Astrocyte of the spinal cord (primary cell): ENCODE results near the gene CCL18.
"Not testable (repeated sequence)": the region's sequence is repeated elsewhere in the genome, so short reads cannot be mapped to it uniquely, and the experiment has no call there.

Source experiments
- DNase-seq: peaks from one replicate; pipeline ENCODE4 v3.0.0; 2011; ENCODE audit warnings: low read depth, low spot score
- H3K4me3 ChIP-seq: 2 replicates; pipeline ENCODE4 v1.5.1; 2011; ENCODE audit warnings: low read depth, mild to moderate bottlenecking, low read length, moderate library complexity
- CTCF ChIP-seq: IDR thresholded peaks from 2 replicates; pipeline ENCODE4 v1.5.1; 2012; ENCODE audit warnings: low read depth, mild to moderate bottlenecking, low read length, inconsistent platforms
- in situ Hi-C: cut with HindIII; loops from 2 replicates; pipeline ENCODE4 v1.10.0; 2017; ENCODE audit warnings: low sequenced_read_pairs

CCL18 gene

GRCh38 chr17:36068524-36068923, 4.5 kb downstream of the CCL18 start:
- H3K4me3 ChIP-seq = no peak overlapping the region
- no peak for DNase-seq
- TF ChIP-seq CTCF = no peak
- in situ Hi-C loops = no loop called here

- no peak for TF ChIP-seq CTCF
- no peak for DNase-seq
- H3K4me3 ChIP-seq = no peak overlapping the region
- in situ Hi-C loops = no loop called here
Measured at GRCh38 chr17:36069136-36069535, 5.1 kb downstream of the CCL18 start.

- DNase-seq = no peak
- H3K4me3 ChIP-seq = no peak overlapping the region
- in situ Hi-C loops = no loop called here
- TF ChIP-seq CTCF = no peak
Measured at GRCh38 chr17:36070427-36070826, 6.4 kb downstream of the CCL18 start.

- no peak for DNase-seq
- no peak overlapping the region for H3K4me3 ChIP-seq
- in situ Hi-C loops = no loop called here
- no peak for TF ChIP-seq CTCF
Measured at GRCh38 chr17:36071751-36072150, 7.7 kb downstream of the CCL18 start.

GRCh38 chr17:36072431-36073121, 8.5 kb downstream of the CCL18 start:
- no peak for DNase-seq
- in situ Hi-C loops = no loop called here
- no peak overlapping the region for H3K4me3 ChIP-seq
- peak; percentile 59 for TF ChIP-seq CTCF

- in situ Hi-C loops = no loop called here
- no peak for DNase-seq
- H3K4me3 ChIP-seq = no peak overlapping the region
- TF ChIP-seq CTCF = no peak
Measured at GRCh38 chr17:36074365-36074764, 10.3 kb downstream of the CCL18 start.

GRCh38 chr17:36081681-36082471, 17.8 kb downstream of the CCL18 start:
- in situ Hi-C loops, H3K4me3 ChIP-seq, DNase-seq: not testable (repeated sequence)

- H3K4me3 ChIP-seq, in situ Hi-C loops, DNase-seq: not testable (repeated sequence)
Measured at GRCh38 chr17:36082482-36083120, 18.5 kb downstream of the CCL18 start.

GRCh38 chr17:36083691-36084090, 19.6 kb downstream of the CCL18 start:
- H3K4me3 ChIP-seq, in situ Hi-C loops, DNase-seq: not testable (repeated sequence)
